ENCODE results near the gene CDC5L. TPM values are rescaled to one million over a fixed set of nuclear protein-coding genes. Genes with fewer than 3 reads are reported as not detected.

CDC5L gene
- total RNA-seq, 1 experiment from 2014 or later: 43.9 TPM

- Histone ChIP-seq H3K4me1 (ENCODE audit: insufficient read depth, low read length, poor library complexity, severe bottlenecking) (peaks cover 5% of the 10 kb centered on the region), H3K36me3 (ENCODE audit: insufficient read depth, low read length, poor library complexity, severe bottlenecking) (peaks cover 48% of the 10 kb centered on the region), H3K9me3 (ENCODE audit: low read depth, low read length, poor library complexity, severe bottlenecking) (no peaks in the 10 kb centered on the region), H3K27ac (ENCODE audit: low read depth, low read length, poor library complexity, severe bottlenecking) (no peak overlapping the region), H3K27me3 (replicated peaks; ENCODE audit: insufficient read depth, low read depth, low read length, poor library complexity) (no peaks in the 10 kb centered on the region), H3K4me3 (ENCODE audit: low read depth, low read length, poor library complexity, severe bottlenecking) (no peak overlapping the region)
- POLR2A ChIA-PET (ENCODE audit: low non-redundant PET): no interaction called here
- intact Hi-C loops (cut with micrococcal nuclease; ENCODE audit: unreplicated experiment): no loop called here
- no peak for DNase-seq (ENCODE audit: low spot score)
- BruUV-seq (replicated peaks): no TSS peak
- TF ChIP-seq EZH2 (IDR thresholded peaks at IDR 0.05; ENCODE audit: borderline replicate concordance, low read depth, low read length, poor library complexity, severe bottlenecking) (no peak), CTCF (conservative IDR thresholded peaks at IDR 0.05; ENCODE audit: low read depth, low read length) (no peak)
- CTCF ChIA-PET: no interaction called here
Measured at GRCh38 chr6:44432726-44433125, 45.2 kb downstream of the CDC5L start.

GRCh38 chr6:44435500-44435899 is 48.0 kb downstream of the CDC5L start:
- Histone ChIP-seq H3K9me3 (ENCODE audit: low read depth, low read length, poor library complexity, severe bottlenecking) (no peaks in the 10 kb centered on the region), H3K27me3 (replicated peaks; ENCODE audit: insufficient read depth, low read depth, low read length, poor library complexity) (no peaks in the 10 kb centered on the region), H3K4me1 (ENCODE audit: insufficient read depth, low read length, poor library complexity, severe bottlenecking) (peaks cover 5% of the 10 kb centered on the region), H3K4me3 (ENCODE audit: low read depth, low read length, poor library complexity, severe bottlenecking) (no peak overlapping the region), H3K27ac (ENCODE audit: low read depth, low read length, poor library complexity, severe bottlenecking) (no peak overlapping the region), H3K36me3 (ENCODE audit: insufficient read depth, low read length, poor library complexity, severe bottlenecking) (peaks cover 31% of the 10 kb centered on the region)
- POLR2A ChIA-PET (ENCODE audit: low non-redundant PET): no interaction called here
- no TSS peak for BruUV-seq (replicated peaks)
- no peak for DNase-seq (ENCODE audit: low spot score)
- intact Hi-C loops (cut with micrococcal nuclease; ENCODE audit: unreplicated experiment): no loop called here
- no peak for TF ChIP-seq EZH2 (IDR thresholded peaks at IDR 0.05; ENCODE audit: borderline replicate concordance, low read depth, low read length, poor library complexity, severe bottlenecking)
- no peak for TF ChIP-seq CTCF (conservative IDR thresholded peaks at IDR 0.05; ENCODE audit: low read depth, low read length)
- CTCF ChIA-PET: no interaction called here

GRCh38 chr6:44438827-44439226 is 51.3 kb downstream of the CDC5L start:
- POLR2A ChIA-PET (ENCODE audit: low non-redundant PET): no interaction called here
- Histone ChIP-seq H3K9me3 (ENCODE audit: low read depth, low read length, poor library complexity, severe bottlenecking) (peaks cover 18% of the 10 kb centered on the region), H3K4me1 (ENCODE audit: insufficient read depth, low read length, poor library complexity, severe bottlenecking) (no peaks in the 10 kb centered on the region), H3K27me3 (replicated peaks; ENCODE audit: insufficient read depth, low read depth, low read length, poor library complexity) (no peaks in the 10 kb centered on the region), H3K27ac (ENCODE audit: low read depth, low read length, poor library complexity, severe bottlenecking) (no peak overlapping the region), H3K4me3 (ENCODE audit: low read depth, low read length, poor library complexity, severe bottlenecking) (no peak overlapping the region), H3K36me3 (ENCODE audit: insufficient read depth, low read length, poor library complexity, severe bottlenecking) (peaks cover 24% of the 10 kb centered on the region)
- TF ChIP-seq CTCF (conservative IDR thresholded peaks at IDR 0.05; ENCODE audit: low read depth, low read length) (no peak), EZH2 (IDR thresholded peaks at IDR 0.05; ENCODE audit: borderline replicate concordance, low read depth, low read length, poor library complexity, severe bottlenecking) (no peak)
- no peak for DNase-seq (ENCODE audit: low spot score)
- intact Hi-C loops (cut with micrococcal nuclease; ENCODE audit: unreplicated experiment): no loop called here
- no TSS peak for BruUV-seq (replicated peaks)
- CTCF ChIA-PET: no interaction called here

Measured in A673 (cell line).